SK-N-SH treated with all-trans-retinoic acid at 6 μM for 48 hours (cell line): ENCODE results near the gene ZNF84.
A peak's percentile ranks its signal among the peaks of the same experiment; 100 is the strongest.

Experiments
- ATAC-seq: fragments of 200-7000 bp; cut with Tn5 transposase; 3 replicates; pipeline ENCODE4 v1.9.1; 2020; ENCODE audit warnings: mild to moderate bottlenecking, moderate library complexity
- ARNTL ChIP-seq: fragments of 450-650 bp; formaldehyde crosslinking; IDR thresholded peaks from 2 replicates; pipeline ENCODE4 v1.5.0; 2020; ENCODE audit warnings: low read depth, mild to moderate bottlenecking, moderate library complexity, borderline replicate concordance
- CSDC2 ChIP-seq: fragments of 250-450 bp; sonication (Bioruptor Pico); IDR thresholded peaks from 2 replicates; pipeline ENCODE4 v1.5.0; 2020; ENCODE audit warnings: mild to moderate bottlenecking, moderate library complexity
- ESRRG ChIP-seq: fragments of 250-450 bp; sonication (Bioruptor Pico); IDR thresholded peaks from 2 replicates; pipeline ENCODE4 v1.6.1; 2021; ENCODE audit warnings: mild to moderate bottlenecking
- GLIS3 ChIP-seq: fragments of 250-450 bp; sonication (Bioruptor Pico); IDR thresholded peaks from 2 replicates; pipeline ENCODE4 v1.5.0; 2020; ENCODE audit warnings: mild to moderate bottlenecking, moderate library complexity
- ISL1 ChIP-seq: fragments of 250-450 bp; sonication (Bioruptor Pico); IDR thresholded peaks from 2 replicates; pipeline ENCODE4 v2.1.2; 2022; ENCODE audit warnings: mild to moderate bottlenecking, moderate library complexity
- OSR1 ChIP-seq: fragments of 250-450 bp; sonication (Bioruptor Pico); IDR thresholded peaks from 2 replicates; pipeline ENCODE4 v1.8.0; 2022; ENCODE audit warnings: moderate library complexity, mild to moderate bottlenecking, inconsistent platforms
- SNAI2 ChIP-seq: fragments of 250-450 bp; sonication (Bioruptor Pico); IDR thresholded peaks from 2 replicates; pipeline ENCODE4 v1.5.0; 2020; ENCODE audit warnings: mild to moderate bottlenecking, moderate library complexity
- TCF4 ChIP-seq: fragments of 250-450 bp; sonication (Bioruptor Pico); IDR thresholded peaks from 2 replicates; pipeline ENCODE4 v1.8.0; 2021; ENCODE audit warnings: mild to moderate bottlenecking, moderate library complexity, borderline replicate concordance
- TOX ChIP-seq: fragments of 250-450 bp; sonication (Bioruptor Pico); IDR thresholded peaks from 2 replicates; pipeline ENCODE4 v1.8.0; 2021; ENCODE audit warnings: mild to moderate bottlenecking, moderate library complexity, borderline replicate concordance
- ZC3H10 ChIP-seq: fragments of 250-450 bp; sonication (Bioruptor Pico); IDR thresholded peaks from 2 replicates; pipeline ENCODE4 v1.5.1; 2021; ENCODE audit warnings: mild to moderate bottlenecking, moderate library complexity
- ZFP3 ChIP-seq: fragments of 250-450 bp; sonication (Bioruptor Pico); IDR thresholded peaks from 2 replicates; pipeline ENCODE4 v1.5.0; 2020; ENCODE audit warnings: mild to moderate bottlenecking, moderate library complexity
- ZFP30 ChIP-seq: fragments of 450-650 bp; formaldehyde crosslinking; IDR thresholded peaks from 2 replicates; pipeline ENCODE4 v1.5.0; 2022; ENCODE audit warnings: mild to moderate bottlenecking, moderate library complexity
- ZNF565 ChIP-seq: fragments of 450-650 bp; formaldehyde crosslinking; conservative IDR thresholded peaks from 2 replicates; pipeline ENCODE4 v1.5.0; 2020; ENCODE audit warnings: low read depth, mild to moderate bottlenecking, moderate library complexity
- ZNF70 ChIP-seq: fragments of 450-650 bp; formaldehyde crosslinking; IDR thresholded peaks from 2 replicates; pipeline ENCODE4 v1.5.0; 2020; ENCODE audit warnings: mild to moderate bottlenecking, moderate library complexity
- ZNF8 ChIP-seq: fragments of 450-650 bp; formaldehyde crosslinking; IDR thresholded peaks from 2 replicates; pipeline ENCODE4 v1.5.0; 2020; ENCODE audit warnings: mild to moderate bottlenecking, moderate library complexity
- TF ChIP-seq, protein P1 (sequence below): fragments of 250-450 bp; sonication (Bioruptor Pico); IDR thresholded peaks from 2 replicates; pipeline ENCODE4 v1.5.1; 2020; ENCODE audit warnings: low read depth, mild to moderate bottlenecking, moderate library complexity
- TF ChIP-seq, protein P2 (sequence below): fragments of 250-450 bp; sonication (Bioruptor Pico); IDR thresholded peaks from 2 replicates; pipeline ENCODE4 v1.8.0; 2020; ENCODE audit warnings: mild to moderate bottlenecking, moderate library complexity, borderline replicate concordance
- TF ChIP-seq, protein P3 (sequence below): fragments of 250-450 bp; sonication (Bioruptor Pico); IDR thresholded peaks from 2 replicates; pipeline ENCODE4 v1.5.0; 2020; ENCODE audit warnings: mild to moderate bottlenecking, moderate library complexity
- TF ChIP-seq, protein P4 (sequence below): fragments of 250-450 bp; sonication (Bioruptor Pico); IDR thresholded peaks from 2 replicates; pipeline ENCODE4 v1.8.0; 2021; ENCODE audit warnings: low read depth, mild to moderate bottlenecking, moderate library complexity, borderline replicate concordance

The ZNF84 gene

DNA sequence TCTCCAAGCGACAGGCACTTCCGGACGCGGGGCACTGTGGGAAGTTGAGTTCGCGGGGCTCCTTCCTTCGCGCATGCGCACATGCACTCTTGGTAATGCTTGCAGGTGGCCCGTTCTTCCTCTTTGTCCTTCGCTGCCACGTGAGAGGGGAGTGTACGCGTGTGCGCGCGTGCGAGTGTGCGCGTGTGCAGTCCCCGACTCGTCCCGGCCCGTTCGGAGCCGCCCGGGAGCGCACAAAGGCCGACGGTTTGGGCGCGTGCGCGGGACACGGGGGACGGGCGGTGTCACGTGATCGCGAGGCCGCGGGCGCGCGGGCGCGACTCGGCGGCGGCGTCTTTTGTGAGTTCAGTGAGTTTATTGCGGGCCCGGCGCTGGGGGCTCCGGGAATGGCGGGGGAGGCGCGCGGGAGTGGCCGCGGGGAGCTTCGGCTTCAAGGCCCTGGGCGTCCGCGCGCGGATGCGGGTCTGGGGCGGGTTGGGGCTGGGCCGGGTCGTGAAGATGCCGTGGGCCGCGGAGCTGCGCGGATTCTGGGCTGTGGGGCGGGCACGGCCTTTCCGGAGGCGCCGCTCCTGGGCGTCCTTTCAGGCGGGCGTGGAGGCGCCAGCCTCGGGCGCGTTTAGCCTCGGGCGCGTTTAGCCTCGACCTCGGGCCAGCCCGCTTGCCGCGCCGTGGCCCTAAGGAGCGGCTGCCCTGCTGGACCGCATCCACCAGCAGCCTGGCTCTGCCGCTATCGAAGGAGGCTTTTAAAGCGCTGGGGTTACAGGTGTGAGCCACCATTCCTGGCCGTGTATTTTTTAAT, at the start of gene ZNF84:
TSS of gene ZNF84 (plus strand) at position 303 of the 799 bp plus-strand sequence. CDS start 3,959 bp downstream, outside the sequence.
- ATAC-seq = peak; percentile 96
- 0 out of 2 replicates have a peak, but pooled peaks have one; percentile 15 for TF ChIP-seq ZNF70 (CRISPR knock-in tag)
- no peak for TF ChIP-seq ISL1 (CRISPR knock-in tag)
- TF ChIP-seq ARNTL = no peak
- TF ChIP-seq OSR1 = no peak
- TF ChIP-seq, protein P1, sequence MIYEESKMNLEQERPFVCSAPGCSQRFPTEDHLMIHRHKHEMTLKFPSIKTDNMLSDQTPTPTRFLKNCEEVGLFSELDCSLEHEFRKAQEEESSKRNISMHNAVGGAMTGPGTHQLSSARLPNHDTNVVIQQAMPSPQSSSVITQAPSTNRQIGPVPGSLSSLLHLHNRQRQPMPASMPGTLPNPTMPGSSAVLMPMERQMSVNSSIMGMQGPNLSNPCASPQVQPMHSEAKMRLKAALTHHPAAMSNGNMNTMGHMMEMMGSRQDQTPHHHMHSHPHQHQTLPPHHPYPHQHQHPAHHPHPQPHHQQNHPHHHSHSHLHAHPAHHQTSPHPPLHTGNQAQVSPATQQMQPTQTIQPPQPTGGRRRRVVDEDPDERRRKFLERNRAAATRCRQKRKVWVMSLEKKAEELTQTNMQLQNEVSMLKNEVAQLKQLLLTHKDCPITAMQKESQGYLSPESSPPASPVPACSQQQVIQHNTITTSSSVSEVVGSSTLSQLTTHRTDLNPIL (CRISPR knock-in tag) = no peak
- TF ChIP-seq, protein P2, sequence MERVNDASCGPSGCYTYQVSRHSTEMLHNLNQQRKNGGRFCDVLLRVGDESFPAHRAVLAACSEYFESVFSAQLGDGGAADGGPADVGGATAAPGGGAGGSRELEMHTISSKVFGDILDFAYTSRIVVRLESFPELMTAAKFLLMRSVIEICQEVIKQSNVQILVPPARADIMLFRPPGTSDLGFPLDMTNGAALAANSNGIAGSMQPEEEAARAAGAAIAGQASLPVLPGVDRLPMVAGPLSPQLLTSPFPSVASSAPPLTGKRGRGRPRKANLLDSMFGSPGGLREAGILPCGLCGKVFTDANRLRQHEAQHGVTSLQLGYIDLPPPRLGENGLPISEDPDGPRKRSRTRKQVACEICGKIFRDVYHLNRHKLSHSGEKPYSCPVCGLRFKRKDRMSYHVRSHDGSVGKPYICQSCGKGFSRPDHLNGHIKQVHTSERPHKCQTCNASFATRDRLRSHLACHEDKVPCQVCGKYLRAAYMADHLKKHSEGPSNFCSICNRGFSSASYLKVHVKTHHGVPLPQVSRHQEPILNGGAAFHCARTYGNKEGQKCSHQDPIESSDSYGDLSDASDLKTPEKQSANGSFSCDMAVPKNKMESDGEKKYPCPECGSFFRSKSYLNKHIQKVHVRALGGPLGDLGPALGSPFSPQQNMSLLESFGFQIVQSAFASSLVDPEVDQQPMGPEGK = no peak
- TF ChIP-seq GLIS3 (CRISPR knock-in tag) = no peak
- TF ChIP-seq, protein P3, sequence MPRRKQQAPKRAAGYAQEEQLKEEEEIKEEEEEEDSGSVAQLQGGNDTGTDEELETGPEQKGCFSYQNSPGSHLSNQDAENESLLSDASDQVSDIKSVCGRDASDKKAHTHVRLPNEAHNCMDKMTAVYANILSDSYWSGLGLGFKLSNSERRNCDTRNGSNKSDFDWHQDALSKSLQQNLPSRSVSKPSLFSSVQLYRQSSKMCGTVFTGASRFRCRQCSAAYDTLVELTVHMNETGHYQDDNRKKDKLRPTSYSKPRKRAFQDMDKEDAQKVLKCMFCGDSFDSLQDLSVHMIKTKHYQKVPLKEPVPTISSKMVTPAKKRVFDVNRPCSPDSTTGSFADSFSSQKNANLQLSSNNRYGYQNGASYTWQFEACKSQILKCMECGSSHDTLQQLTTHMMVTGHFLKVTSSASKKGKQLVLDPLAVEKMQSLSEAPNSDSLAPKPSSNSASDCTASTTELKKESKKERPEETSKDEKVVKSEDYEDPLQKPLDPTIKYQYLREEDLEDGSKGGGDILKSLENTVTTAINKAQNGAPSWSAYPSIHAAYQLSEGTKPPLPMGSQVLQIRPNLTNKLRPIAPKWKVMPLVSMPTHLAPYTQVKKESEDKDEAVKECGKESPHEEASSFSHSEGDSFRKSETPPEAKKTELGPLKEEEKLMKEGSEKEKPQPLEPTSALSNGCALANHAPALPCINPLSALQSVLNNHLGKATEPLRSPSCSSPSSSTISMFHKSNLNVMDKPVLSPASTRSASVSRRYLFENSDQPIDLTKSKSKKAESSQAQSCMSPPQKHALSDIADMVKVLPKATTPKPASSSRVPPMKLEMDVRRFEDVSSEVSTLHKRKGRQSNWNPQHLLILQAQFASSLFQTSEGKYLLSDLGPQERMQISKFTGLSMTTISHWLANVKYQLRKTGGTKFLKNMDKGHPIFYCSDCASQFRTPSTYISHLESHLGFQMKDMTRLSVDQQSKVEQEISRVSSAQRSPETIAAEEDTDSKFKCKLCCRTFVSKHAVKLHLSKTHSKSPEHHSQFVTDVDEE (CRISPR knock-in tag) = 0 out of 2 replicates have a peak, but pooled peaks have one; percentile 24

DNA sequence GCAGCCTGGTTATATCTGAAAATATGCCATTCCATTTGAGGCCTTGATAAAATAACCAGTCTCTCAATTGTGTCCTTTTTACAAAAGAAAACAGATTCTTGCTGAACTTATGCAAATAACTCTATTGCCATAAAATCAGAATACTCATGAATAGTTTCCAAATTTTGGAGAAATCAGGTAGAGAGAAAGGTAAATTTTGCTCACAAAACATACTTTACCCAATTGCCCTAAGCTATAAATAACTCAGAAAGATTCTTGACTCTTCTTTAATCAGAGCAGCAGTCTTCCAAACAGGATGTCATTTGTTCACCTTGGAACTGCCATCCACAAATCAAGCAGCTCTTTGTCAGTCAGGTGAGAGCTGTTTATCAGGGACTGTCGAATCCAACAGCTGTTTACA, 38.6 kb upstream of the ZNF84 start:
- ATAC-seq = no peak
- TF ChIP-seq ZNF70 (CRISPR knock-in tag) (no peak), ZFP30 (no peak)

DNA sequence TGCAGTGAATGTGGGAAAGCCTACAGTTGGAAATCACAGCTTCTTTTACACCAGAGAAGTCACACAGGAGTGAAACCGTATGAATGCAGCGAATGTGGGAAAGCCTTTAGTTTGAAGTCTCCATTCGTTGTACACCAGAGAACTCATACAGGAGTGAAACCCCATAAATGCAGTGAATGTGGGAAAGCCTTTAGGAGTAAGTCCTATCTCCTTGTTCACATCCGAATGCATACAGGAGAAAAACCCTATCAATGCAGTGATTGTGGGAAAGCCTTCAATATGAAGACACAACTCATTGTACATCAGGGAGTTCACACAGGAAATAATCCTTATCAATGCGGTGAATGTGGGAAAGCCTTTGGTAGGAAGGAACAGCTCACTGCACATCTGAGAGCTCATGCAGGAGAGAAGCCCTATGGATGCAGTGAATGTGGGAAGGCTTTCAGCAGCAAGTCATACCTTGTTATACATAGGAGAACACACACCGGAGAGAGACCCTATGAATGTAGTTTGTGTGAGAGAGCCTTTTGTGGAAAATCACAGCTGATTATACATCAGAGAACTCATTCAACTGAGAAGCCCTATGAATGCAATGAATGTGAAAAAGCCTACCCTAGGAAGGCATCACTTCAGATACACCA, 26.5 kb upstream of the ZNF84 start:
- TF ChIP-seq ZFP30 (no peak), ZNF8 (CRISPR knock-in tag) (no peak), CSDC2 (CRISPR knock-in tag) (no peak), SNAI2 (no peak), ZC3H10 (CRISPR knock-in tag) (no peak), TCF4 (CRISPR knock-in tag) (no peak)
- TF ChIP-seq, protein P1 (CRISPR knock-in tag) = no peak
- ATAC-seq = no peak

DNA sequence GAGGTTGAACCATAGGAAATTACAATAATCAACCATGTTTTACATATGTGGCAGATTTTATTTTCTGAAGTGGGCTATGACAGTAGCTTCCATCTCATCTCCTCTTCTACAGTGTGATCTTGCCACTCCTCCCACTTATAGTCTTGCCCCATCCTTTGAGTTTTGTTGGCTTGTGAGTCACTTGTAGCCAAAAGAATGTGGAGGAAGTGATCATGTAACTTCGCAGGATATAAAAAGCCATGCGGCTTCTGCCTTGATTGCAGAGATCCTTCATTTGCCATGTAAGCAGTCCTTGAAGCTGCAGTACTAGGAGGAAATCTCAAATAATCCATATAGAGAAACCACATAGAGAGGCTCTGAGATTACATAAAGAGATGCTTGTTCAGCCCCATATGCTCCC, 13.7 kb upstream of the ZNF84 start:
- TF ChIP-seq ZNF565 (CRISPR knock-in tag) (no peak), ZFP30 (no peak), ZFP3 (no peak), ESRRG (CRISPR knock-in tag) (no peak), ZNF70 (CRISPR knock-in tag) (no peak), TOX (CRISPR knock-in tag) (no peak), SNAI2 (no peak)
- TF ChIP-seq, protein P4, sequence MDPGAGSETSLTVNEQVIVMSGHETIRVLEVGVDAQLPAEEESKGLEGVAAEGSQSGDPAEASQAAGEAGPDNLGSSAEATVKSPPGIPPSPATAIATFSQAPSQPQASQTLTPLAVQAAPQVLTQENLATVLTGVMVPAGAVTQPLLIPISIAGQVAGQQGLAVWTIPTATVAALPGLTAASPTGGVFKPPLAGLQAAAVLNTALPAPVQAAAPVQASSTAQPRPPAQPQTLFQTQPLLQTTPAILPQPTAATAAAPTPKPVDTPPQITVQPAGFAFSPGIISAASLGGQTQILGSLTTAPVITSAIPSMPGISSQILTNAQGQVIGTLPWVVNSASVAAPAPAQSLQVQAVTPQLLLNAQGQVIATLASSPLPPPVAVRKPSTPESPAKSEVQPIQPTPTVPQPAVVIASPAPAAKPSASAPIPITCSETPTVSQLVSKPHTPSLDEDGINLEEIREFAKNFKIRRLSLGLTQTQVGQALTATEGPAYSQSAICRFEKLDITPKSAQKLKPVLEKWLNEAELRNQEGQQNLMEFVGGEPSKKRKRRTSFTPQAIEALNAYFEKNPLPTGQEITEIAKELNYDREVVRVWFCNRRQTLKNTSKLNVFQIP (CRISPR knock-in tag) = no peak
- TF ChIP-seq, protein P1 (CRISPR knock-in tag) = no peak
- no peak for ATAC-seq
